Spinal cord (tissue), 10 donors: ENCODE data around the gene RHOT2. TPM values are rescaled to one million over a fixed set of nuclear protein-coding genes. Genes with fewer than 3 reads are reported as not detected.
A peak's percentile ranks its signal among the peaks of the same experiment; 100 is the strongest.

Source experiments
- DNase-seq, 6 donors: peaks; one replicate each; pipeline versions ENCODE4 v3.0.0 to v3.0.0-alpha.2; 2013 to 2015; ENCODE audit warnings: low spot score in 6 of 6, low read depth in 4 of 6
- H3K27ac ChIP-seq: one replicate; pipeline ENCODE4 v1.5.1; 2013; ENCODE audit warnings: low read depth, low read length, control low read depth
- H3K27me3 ChIP-seq: one replicate; pipeline ENCODE4 v1.6.1; 2013; ENCODE audit warnings: low read length; ENCODE audit not compliant: control insufficient read depth, insufficient read depth
- H3K36me3 ChIP-seq: one replicate; pipeline ENCODE4 v1.6.1; 2013; ENCODE audit warnings: low read length; ENCODE audit not compliant: control insufficient read depth, insufficient read depth
- H3K4me1 ChIP-seq: one replicate; pipeline ENCODE4 v1.6.1; 2013; ENCODE audit warnings: low read length; ENCODE audit not compliant: control insufficient read depth, insufficient read depth
- H3K4me3 ChIP-seq: one replicate; pipeline ENCODE4 v1.5.1; 2013; ENCODE audit warnings: low read depth, low read length, control low read depth
- H3K9me3 ChIP-seq: one replicate; pipeline ENCODE4 v1.6.1; 2013; ENCODE audit warnings: low read length; ENCODE audit not compliant: control insufficient read depth, insufficient read depth
- WGBS: methylation state at CpG from one replicate; pipeline ENCODE4 v1.1.5; 2013; ENCODE audit warnings: missing lambda C conversion rate; ENCODE audit not compliant: insufficient coverage; 5-methylcytosine and 5-hydroxymethylcytosine counted together
- polyA plus RNA-seq, 2 donors: library from polyadenylated mRNA; unstranded; fragments of 120-200 nt; gene quantifications; one replicate each; pipeline ENCODE4 v1.2.1, GENCODE V29; 2013; ENCODE audit not compliant: insufficient read length in 2 of 2
- total RNA-seq, 2 donors: library from RNA; depleted of rRNA in 1 of 2; stranded (reverse); fragments of 120-200 nt in 1 of 2; fragments of >200 nt in 1 of 2; gene quantifications; one replicate each; pipeline versions ENCODE4 v1.2.3 to v1.2.4, GENCODE V29; 2013 to 2014
- donor health status: healthy.

RHOT2 gene
- total and polyA plus RNA-seq, 4 donors, result 20.7 to 115 (median 71.3) TPM

- H3K4me1 ChIP-seq, result peaks cover 37% of the 10 kb centered on the region
- no peak overlapping the region for H3K4me3 ChIP-seq
- H3K9me3 ChIP-seq, result no peaks in the 10 kb centered on the region
- no peaks in the 10 kb centered on the region for H3K27me3 ChIP-seq
- DNase-seq, result no peak
- H3K36me3 ChIP-seq, result peaks cover 68% of the 10 kb centered on the region
- H3K27ac ChIP-seq, result no peak overlapping the region
- WGBS, result 91% methylated on average over 29 of the region's 29 CpGs
These were observed 41.0 kb upstream of the RHOT2 start for GRCh38 chr16:626787-627453.

GRCh38 chr16:627454-628239, 40.3 kb upstream of the RHOT2 start:
- H3K4me3 ChIP-seq, result no peak overlapping the region
- WGBS, result 89% methylated on average over 44 of the region's 50 CpGs
- no peaks in the 10 kb centered on the region for H3K9me3 ChIP-seq
- H3K27ac ChIP-seq, result no peak overlapping the region
- H3K4me1 ChIP-seq, result peaks cover 32% of the 10 kb centered on the region
- no peaks in the 10 kb centered on the region for H3K27me3 ChIP-seq
- H3K36me3 ChIP-seq, result peaks cover 73% of the 10 kb centered on the region
- DNase-seq, result no peak

- no peak overlapping the region for H3K4me3 ChIP-seq
- peaks cover 32% of the 10 kb centered on the region for H3K4me1 ChIP-seq
- 90% methylated on average over 32 of the region's 33 CpGs for WGBS
- H3K36me3 ChIP-seq, result peaks cover 79% of the 10 kb centered on the region
- no peaks in the 10 kb centered on the region for H3K9me3 ChIP-seq
- no peak overlapping the region for H3K27ac ChIP-seq
- no peak for DNase-seq
- no peaks in the 10 kb centered on the region for H3K27me3 ChIP-seq
These were observed 39.4 kb upstream of the RHOT2 start for GRCh38 chr16:628321-629061.

- 38% methylated on average over 26 of the region's 29 CpGs for WGBS
- Histone ChIP-seq H3K36me3 (peaks cover 87% of the 10 kb centered on the region), H3K4me1 (peaks cover 34% of the 10 kb centered on the region), H3K27me3 (no peaks in the 10 kb centered on the region), H3K9me3 (no peaks in the 10 kb centered on the region), H3K27ac (no peak overlapping the region), H3K4me3 (no peak overlapping the region)
- DNase-seq, result peak in 1 of 6 donors; percentile 14
These were observed 38.6 kb upstream of the RHOT2 start for GRCh38 chr16:629185-629832.

- DNase-seq, result no peak
- Histone ChIP-seq H3K4me3 (no peak overlapping the region), H3K36me3 (peaks cover 91% of the 10 kb centered on the region), H3K27me3 (no peaks in the 10 kb centered on the region), H3K27ac (peak overlapping the region; percentile 1), H3K4me1 (peaks cover 37% of the 10 kb centered on the region), H3K9me3 (no peaks in the 10 kb centered on the region)
- 43% methylated on average over 7 of the region's 11 CpGs for WGBS
These were observed 38.1 kb upstream of the RHOT2 start for GRCh38 chr16:629833-630248.

GRCh38 chr16:630249-630814, 37.6 kb upstream of the RHOT2 start:
- Histone ChIP-seq H3K27me3 (no peaks in the 10 kb centered on the region), H3K4me3 (no peak overlapping the region), H3K36me3 (peaks cover 91% of the 10 kb centered on the region), H3K9me3 (no peaks in the 10 kb centered on the region), H3K4me1 (peaks cover 39% of the 10 kb centered on the region), H3K27ac (peak overlapping the region; percentile 1)
- 34% methylated on average over 27 of the region's 29 CpGs for WGBS
- peak in 1 of 6 donors; percentile 4 for DNase-seq

GRCh38 chr16:630815-631405, 37.0 kb upstream of the RHOT2 start, which contains the start of gene WFIKKN1:
Gene WFIKKN1 (plus strand): TSS chr16:630985. CDS start chr16:631254, 269 bp downstream.
- H3K27me3 ChIP-seq, result no peaks in the 10 kb centered on the region
- peaks cover 44% of the 10 kb centered on the region for H3K4me1 ChIP-seq
- H3K36me3 ChIP-seq, result peaks cover 88% of the 10 kb centered on the region
- H3K4me3 ChIP-seq, result no peak within 1 kb of the TSS
- peak within 1 kb of the TSS; percentile 33 for H3K27ac ChIP-seq
- DNase-seq, result no peak
- no peaks in the 10 kb centered on the region for H3K9me3 ChIP-seq
- WGBS, result 11% methylated on average over 22 of the region's 23 CpGs

- peaks cover 79% of the 10 kb centered on the region for H3K36me3 ChIP-seq
- no peak overlapping the region for H3K4me3 ChIP-seq
- no peak overlapping the region for H3K27ac ChIP-seq
- WGBS, result 59% methylated on average over 8 of the region's 9 CpGs
- no peak for DNase-seq
- no peaks in the 10 kb centered on the region for H3K27me3 ChIP-seq
- H3K9me3 ChIP-seq, result no peaks in the 10 kb centered on the region
- H3K4me1 ChIP-seq, result peaks cover 44% of the 10 kb centered on the region
These were observed 36.0 kb upstream of the RHOT2 start for GRCh38 chr16:631808-632358.
